SIG-M5 (cell line): Measurements from ENCODE around the gene KRI1.

ENCODE experiments used
- DNase-seq: peaks from one replicate; lab custom pipeline; 2025; lab: John Stamatoyannopoulos, UW

KRI1 gene

GRCh38 chr19:10518444-10519361 is 47.1 kb downstream of the KRI1 start:
- DNase-seq, result no peak

GRCh38 chr19:10517760-10518443 is 47.9 kb downstream of the KRI1 start:
- DNase-seq, result no peak

GRCh38 chr19:10517361-10517759 is 48.5 kb downstream of the KRI1 start, which contains the start of gene S1PR5:
TSS of gene S1PR5 (minus strand) at chr19:10517447. CDS start at chr19:10515011, 2,436 bp downstream.
- no peak for DNase-seq

GRCh38 chr19:10516671-10517286 is 49.0 kb downstream of the KRI1 start:
- no peak for DNase-seq

- no peak for DNase-seq
Measured at GRCh38 chr19:10516064-10516385, 49.8 kb downstream of the KRI1 start.

- DNase-seq, result no peak
Measured at GRCh38 chr19:10514211-10515145, 51.3 kb downstream of the KRI1 start.

- DNase-seq, result no peak
Measured at GRCh38 chr19:10513223-10513622, 52.6 kb downstream of the KRI1 start.

GRCh38 chr19:10510301-10510802 is 55.5 kb downstream of the KRI1 start:
- DNase-seq, result no peak

GRCh38 chr19:10508707-10509106 is 57.1 kb downstream of the KRI1 start:
- no peak for DNase-seq

- DNase-seq, result no peak
Measured at GRCh38 chr19:10508036-10508435, 57.8 kb downstream of the KRI1 start.

GRCh38 chr19:10505583-10506229 is 60.1 kb downstream of the KRI1 start:
- no peak for DNase-seq
